ENCODE measurements around the gene UNC5C.

UNC5C gene

DNA sequence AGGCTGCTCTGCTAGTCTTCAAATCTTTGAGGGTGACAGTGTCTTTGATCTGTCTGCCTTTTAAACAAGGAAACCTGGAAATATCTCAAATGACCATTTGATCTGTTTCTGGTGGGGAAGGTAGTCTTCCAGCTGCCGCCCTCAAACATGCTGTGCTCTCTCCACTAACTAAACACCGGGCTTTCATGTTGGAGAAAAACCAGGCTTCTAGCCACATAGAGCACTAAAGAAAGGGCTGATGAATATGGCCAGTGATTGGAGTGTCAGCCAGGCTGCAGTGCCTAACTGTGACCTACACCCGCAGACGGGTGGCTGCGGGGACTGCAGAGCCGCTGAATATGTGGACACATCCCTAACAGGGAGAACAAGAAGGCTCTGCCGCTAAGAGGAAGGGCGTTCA, 85.9 kb downstream of the UNC5C start:
- DNase-seq (ENCODE audit: low spot score): no peak

DNA sequence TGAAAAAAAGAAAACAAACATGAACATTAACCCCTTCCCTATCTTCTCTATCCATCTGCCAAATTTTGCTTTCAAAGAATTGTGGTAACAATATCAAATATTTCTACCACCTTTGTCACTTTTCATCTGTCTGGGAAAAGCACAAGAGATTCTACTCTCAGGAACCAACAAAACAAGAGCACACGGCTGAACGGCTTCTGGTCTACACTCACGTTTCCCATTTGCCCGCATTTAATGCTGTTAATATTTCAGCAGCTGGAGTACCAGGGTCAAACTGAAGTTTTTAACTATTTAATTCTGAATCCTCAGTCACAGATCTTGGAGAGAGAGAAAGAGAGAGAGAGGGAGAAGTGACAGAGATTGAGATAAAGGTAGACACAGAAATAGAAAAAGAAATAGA, 91.4 kb downstream of the UNC5C start:
- DNase-seq (ENCODE audit: low spot score): no peak

DNA sequence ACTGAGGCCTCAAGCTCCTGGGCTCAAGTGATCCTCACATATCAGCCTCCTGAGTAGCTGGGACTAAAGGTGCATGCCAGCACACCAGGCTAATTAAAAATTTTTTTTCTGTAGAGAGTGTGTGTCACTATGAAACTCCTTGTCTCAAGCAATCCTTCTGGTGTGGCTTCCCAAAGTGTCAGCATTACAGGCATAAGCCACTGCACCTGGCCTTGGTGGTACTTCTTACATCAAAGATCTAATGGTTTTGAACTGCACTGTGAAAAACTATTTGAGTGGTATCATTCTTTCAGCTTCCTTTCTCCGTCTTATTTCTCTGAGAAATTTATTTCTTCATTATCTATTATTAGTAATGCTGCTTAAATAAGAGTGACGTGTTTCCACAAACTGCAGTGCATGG, 98.5 kb downstream of the UNC5C start:
- no peak for DNase-seq (ENCODE audit: low spot score)

DNA sequence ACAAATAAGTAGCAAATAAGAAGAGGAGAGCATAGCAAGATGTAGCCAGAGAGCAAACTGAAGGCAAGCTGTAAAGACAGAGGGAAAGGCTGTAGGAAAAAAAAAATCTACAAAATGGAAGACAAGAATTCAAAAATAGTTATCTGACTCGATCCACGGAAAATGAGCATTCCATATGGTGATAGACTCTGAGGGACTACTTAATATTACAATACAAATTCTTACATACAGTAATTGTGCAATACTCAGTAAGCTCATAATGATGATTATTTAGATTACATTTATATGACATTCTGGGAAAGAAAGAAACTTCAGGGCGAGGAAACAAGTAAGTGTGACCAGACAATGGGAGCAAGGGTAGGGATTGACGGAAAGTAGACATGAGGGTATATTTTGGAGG, 102.6 kb downstream of the UNC5C start:
- no peak for DNase-seq (ENCODE audit: low spot score)

DNA sequence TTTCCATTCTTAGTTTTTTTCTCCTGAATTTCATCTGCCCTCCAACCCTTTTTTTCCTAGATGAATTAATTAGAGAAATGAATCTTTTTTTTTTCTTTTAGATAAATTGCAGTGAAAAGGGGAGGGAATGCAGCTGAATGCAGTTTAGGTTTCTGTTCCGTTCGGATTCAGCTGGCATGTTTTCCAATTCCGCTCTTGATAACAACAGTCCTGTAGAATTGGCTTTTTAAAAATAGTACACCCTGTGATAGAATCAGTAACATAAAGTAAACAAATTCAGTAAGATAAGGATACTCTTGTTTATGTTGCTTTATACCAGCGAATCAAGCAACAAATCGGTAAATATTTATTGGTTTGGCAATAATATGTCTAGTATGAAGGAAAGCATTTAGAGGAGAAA, 103.5 kb downstream of the UNC5C start:
- DNase-seq (ENCODE audit: low spot score): no peak

DNA sequence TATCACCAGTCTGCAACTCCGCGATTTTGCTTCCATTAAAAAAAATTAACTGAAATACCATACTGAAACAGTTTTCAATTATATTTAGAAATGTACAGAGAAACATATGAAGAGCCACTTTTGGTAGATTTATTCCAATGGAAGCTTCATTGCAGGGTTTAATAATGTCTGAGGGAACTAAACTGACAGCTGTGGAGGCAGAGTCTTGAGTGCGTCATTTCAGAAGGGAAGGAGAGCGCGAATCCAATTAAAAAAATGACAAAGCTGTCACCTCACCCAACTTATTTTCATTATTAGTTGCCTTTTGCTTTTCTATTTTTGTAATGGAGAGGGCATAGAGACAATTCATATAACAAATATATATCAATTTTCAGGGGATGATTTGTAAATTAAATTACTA, 104.0 kb downstream of the UNC5C start:
- no peak for DNase-seq (ENCODE audit: low spot score)

DNA sequence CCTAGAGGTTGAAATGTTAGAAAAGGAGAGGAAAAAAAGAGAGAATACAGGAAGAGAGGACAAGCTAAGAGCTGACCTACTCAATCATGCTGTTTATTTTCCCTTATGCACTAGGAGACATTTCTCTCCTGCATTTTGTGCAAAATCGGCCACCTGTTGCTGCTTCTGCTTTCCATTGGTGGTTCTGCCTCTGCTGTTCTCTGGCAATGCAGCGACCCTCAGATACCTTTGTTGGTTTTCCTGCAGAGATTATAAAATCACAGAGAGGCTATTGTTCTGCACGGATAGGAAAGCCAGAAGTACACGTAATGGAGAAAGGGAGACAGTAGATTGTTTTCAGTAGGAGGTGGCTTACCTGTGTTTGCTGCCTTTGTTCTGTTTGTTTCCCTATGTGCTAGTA, 108.9 kb downstream of the UNC5C start:
- no peak for DNase-seq (ENCODE audit: low spot score)

DNA sequence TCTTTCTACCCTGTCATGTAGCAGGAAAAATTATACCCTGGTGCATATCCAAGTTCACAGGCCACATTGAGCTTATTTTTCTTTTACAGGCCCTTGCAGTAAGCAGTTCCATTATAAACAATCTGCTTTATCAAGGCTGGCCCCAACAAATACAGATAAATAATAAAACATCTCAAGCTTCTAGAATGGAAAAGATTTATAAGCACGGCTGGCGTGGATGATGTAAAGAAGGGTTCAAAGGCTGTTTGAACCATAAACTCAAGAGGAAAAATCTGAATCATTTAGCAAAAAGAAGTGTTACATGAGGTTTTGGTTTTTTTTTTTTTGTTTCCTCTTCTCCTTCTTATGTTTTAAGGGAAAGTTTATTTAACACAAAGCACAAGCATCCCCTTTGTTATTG, 109.7 kb downstream of the UNC5C start:
- no peak for DNase-seq (ENCODE audit: low spot score)

DNA sequence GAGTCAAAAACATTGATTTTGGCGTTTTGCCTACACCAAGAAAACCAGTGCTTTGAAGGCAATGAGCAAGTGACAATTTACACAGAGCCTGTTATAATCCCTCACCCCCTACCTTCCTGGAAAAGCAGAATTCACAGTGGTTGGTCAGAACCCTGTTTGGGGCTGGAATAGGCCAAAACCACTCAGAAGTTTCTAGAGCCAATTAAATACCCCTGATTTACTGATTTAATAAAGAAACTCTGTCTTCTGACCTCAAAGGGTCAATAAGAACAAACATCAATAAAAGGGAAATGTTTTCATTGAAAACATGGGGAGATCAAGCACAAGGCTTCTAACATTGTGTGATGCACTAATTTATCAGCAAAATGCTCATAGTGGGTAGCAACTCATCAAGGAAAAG, 116.3 kb downstream of the UNC5C start:
- DNase-seq (ENCODE audit: low spot score): no peak

DNA sequence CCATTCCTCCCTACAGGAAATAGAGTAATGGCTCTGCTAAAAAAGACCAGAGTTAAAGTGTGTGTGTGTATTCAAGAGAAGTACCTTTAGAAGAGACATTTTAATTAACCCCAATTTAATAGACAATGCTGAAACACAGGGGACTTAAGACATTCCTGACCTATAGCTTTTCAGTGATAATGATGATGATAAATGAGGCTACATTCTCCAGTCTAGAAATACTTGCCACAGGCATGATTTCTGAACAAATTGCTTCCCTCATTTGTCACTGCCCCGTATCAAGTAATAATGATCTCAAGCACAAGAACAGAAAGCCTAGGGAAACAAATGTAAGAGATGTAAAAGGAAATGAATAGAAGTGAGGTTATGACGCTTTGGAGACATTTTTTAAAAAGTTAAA, 117.1 kb downstream of the UNC5C start:
- no peak for DNase-seq (ENCODE audit: low spot score)

DNA sequence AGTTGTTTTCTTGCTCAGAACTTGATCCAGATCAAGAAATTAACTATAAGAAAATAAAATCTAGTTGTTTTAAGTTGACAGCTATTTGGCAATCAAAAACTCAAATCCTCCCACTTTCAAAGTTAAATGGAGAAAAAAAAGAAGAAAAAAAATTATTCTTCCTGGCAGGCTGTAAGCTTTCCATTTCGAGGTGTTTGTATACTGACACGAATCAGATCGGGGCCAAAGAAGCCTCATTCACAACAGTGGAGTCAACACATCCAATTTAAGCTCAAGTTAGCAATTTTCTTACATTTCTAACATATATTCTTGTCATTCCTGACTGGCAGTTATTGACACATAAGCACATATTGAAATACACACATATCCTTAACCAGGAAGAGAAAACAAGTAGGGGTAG, 119.4 kb downstream of the UNC5C start:
- DNase-seq (ENCODE audit: low spot score): no peak

DNA sequence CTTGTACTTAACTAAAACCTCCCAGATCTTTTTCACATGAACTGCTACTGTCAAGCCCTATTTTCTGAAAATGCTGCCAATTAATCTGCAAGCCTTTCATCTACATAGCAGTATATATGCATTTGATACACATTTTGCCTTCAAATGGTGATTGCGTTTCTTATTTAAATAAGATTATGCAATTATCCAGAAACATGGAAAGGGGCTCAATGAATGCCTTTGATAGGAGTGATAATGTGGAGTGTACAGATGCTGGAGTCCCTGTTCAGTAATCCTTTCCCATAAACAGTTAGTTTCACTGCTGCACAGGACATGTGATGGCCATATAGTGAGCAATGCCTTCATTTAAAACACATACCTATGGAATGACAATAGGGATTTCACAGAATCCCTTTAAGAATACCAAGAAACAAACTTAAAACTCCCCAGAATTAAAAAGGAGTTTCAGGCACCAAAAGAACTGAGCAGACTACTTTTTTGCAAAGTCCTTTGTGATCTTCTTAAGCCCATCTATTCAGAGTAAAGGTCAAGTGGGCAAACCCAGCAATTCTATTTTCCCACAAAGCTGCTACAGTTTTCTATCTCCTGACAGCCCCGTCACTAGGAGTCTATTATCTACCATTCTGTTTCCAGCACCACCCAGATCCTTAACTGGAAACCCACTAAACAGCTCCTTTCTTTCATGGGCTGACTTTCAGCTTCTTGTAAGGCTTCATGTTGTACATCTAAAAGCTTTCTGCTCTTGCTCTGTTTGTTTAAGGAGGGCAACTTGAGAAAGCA, 120.3 kb downstream of the UNC5C start:
- no peak for DNase-seq (ENCODE audit: low spot score)

DNA sequence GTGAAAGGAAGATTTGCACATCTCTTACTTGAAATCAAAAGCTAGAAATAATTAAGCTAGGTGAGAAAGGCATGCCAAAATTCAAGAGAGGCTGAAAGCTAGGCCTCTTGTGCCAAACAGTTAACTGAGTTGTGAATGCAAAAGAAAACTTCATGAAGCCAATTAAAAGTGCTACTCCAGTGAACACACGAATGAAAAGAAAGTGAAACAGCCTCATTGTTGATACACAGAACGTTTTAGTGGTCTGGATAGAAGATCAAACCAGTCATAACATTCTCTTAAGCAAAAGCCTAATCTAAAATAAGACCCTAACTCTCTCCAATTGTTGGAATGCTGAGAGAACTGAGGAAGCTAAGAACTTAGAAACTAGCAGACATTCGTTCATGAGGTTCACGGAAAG, 122.3 kb downstream of the UNC5C start:
- DNase-seq (ENCODE audit: low spot score): no peak

DNA sequence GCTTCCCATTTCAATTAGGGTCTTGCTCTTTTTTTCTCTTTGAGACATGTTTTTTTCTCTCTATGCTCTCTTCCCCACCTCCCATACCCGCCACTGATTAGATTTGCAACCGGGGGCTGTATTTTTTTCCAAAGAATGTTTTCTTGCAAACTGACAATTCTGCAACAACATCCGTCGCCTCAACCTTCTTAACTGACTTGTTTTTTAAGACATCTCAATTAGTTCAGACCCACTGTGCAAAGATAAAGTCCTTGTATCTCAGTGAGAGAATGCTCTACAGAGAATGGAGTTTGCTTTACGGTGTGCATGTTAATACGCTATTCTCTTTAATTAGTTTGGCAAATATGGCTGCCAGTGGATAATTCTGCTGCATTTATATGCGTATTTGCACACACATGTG, 126.3 kb downstream of the UNC5C start:
- no peak for DNase-seq (ENCODE audit: low spot score)

DNA sequence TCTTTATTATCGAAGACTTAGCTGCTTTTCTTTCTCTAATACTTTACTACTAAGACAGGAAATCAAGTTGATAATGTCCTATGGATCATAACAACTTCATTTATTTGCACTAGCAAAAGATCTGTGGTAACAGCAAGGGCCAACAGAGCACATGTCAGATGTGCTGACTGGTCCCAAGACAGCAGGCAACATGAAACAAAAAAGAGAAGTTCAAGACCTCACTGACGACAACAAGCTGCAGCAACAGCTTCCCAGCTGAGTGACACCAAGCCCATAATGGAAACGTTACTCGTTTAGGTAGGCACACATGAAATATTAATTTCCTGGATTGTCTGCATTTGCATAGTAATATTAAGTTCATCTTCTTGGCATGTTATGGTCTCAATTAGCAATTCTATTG, 126.9 kb downstream of the UNC5C start:
- DNase-seq (ENCODE audit: low spot score): no peak

DNA sequence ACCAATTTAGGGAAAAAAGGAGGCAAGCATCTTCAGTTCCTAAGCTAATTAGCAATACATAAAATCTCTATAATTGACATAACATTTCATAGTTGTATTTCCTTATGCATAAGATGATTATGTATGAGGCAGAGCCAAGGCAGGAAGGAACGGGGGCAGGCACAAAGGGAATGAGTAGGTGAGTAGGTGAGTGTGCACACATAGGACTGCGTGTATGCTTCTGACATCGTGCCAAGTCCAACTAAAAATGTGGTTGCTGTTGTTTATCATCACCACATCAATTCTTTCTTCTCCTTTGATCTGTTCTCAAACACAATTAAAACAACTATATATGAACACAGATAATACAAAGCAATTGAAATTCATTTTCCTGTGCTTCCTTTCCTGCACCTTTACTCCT, 131.2 kb downstream of the UNC5C start:
- no peak for DNase-seq (ENCODE audit: low spot score)

DNA sequence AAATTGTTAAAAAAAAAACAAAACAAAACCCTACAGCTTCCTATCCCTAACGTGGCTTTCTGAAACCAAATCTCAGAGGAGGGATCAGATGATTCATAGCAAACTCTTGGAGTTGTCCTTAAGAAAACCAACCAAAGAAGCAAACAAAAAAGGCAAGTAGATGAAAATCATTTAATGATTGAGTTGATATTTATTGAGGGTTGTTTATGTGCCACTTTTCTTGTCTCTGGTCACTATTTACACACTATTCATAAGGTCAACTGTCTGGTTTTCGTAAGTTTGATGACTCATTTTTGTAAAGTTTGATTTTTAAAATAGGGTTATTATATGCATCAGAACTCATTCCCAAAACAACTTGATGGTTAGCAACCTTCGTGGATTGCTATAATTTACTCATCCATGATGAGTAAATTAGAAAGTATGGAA, 133.4 kb downstream of the UNC5C start:
- DNase-seq (ENCODE audit: low spot score): no peak

DNA sequence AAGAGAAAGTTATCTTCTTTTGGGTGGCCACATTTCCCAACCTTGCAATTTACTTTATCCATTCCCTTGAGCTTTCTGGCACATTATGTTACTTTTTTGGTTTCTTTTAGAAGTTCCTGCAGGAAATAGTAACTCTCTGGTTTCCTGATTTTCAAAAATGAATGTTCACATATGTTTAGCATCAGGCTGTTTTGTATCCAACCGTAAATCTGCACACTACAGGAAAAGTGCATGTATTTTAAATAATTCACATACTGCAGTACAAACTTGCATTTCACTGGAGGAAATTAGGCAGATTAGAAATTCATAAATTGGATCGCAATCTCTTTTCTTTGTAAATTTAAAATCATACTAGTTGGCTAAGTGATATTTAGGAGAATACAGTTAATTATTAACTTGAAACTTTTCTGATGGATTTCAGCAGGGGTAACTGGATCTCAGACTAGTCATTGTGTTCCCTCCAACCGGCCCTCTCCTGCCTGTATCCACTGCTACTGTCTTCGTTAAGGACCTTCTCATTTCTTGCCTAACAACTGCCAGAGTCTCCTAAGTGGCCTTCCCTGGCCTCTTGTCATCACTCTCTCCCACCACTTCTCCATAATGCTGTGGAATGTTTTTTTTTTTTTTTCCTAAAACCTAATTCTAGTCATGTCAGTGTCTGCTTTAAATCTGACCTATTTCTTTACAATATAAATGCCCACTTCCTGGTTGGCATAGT, 137.2 kb downstream of the UNC5C start:
- DNase-seq (ENCODE audit: low spot score): no peak

DNA sequence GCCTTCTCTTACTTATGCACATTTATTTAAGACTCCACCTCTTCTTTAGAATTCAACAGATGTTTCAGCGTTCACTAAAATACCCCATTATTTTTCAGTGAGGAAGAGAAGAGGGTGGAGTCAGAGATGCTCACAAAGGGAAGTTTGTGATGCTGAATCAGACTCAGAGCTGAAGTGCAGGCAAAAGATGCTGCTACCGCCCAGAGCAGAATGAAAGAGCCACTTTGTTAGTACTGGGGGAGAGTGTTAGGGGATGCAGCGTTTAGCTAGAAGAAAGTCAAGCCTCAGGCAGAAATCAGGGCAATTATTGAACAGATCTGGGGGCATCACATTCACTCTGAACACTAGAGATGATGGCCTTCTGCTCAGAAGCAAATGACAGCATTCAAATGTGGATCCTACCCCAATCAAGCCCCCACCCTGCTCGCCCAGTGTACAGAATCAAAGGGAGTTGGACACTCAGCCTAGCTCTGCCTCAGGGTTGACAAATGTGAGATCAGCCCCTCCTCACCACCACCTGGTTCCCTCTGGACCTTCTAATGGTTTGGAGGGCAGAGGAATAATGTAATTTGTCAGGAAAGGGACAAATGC, 138.3 kb downstream of the UNC5C start:
- no peak for DNase-seq (ENCODE audit: low spot score)

DNA sequence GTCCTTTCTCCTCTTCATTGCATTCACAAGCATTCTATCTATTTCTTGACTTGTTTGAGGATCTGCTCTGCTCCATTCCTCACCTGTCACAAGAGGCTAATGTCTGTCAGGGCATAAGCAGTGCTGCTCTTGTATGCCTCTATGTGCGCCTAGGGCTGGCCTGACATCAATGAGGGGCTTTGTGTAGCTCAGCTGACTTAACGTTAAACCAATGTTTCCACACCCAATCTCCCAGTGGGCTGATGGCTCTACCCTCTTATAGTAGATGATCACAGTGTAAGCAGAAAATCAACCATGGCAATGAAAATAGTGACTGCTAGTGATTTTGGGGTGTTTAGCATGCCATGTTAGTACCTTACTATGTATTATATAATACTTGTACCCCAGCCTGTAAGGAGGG, 139.0 kb downstream of the UNC5C start:
- DNase-seq (ENCODE audit: low spot score): no peak

DNA sequence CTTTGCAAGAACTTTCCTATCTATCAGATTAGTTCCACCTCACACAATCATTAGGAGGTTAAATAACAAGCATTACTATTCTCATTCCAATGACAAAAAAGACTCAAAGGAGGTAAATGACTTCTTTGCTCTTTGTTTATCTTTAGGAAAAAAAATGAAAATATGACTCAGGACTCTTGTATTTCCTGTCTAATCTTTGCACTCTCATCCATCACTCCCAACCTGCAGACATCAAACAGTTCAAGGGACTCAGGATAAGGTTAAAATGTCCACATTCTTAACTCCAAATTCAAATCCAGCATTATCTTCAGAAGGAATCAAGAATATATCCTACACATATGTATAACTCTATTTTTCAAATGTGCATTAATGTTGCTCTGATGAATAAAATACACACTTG, 139.6 kb downstream of the UNC5C start:
- DNase-seq (ENCODE audit: low spot score): no peak

DNA sequence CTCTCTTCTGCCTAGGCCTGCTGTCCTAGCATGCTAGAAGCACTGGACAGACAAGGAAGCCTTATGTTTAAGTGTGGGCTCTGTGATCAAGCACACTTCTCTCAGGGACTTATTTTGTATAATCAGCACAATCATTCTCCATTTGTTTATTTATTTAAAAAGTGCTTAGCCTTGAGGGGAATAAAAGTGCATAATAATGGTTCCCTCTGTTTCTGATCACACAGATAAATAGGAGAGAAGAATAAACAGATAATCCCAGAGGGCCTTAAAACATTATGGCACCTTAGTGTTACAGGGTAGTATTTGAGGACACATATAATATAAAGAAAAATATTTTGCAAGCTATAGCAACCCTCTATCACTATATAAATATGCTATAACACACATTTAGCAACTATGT, 146.5 kb downstream of the UNC5C start:
- DNase-seq (ENCODE audit: low spot score): no peak

DNA sequence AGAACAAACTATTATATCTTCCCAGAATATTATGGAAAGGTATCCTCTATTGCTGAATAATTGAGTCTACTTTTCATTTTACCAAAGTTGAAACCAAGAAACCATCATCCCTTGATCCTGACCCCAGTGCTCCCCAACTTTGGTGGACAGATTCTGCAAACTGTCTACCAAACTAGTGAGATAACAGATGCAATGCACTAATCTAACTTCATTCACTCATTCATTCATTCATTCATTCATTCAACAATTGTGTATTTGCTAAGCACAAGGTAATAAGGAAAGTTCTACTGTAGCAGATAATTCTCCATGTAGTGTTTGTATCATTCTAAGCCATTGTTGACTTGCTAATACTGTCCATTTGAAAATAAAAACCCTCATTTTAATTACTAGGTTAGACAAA, 150.6 kb downstream of the UNC5C start:
- no peak for DNase-seq (ENCODE audit: low spot score)

All from activated CD4-positive, alpha-beta T cell treated with anti-CD3 and anti-CD28 coated beads, Interleukin-2, Interleukin-4, amounts not matched to agents 100 ng/mL and 50 ng/mL, durations not matched to agents 16 hours and 8 hours (primary cell).